Eye (tissue), 1 donor: ENCODE measurements around the gene PPP2R5C.
"Not testable (repeated sequence)": the region's sequence is repeated elsewhere in the genome, so short reads cannot be mapped to it uniquely, and the experiment has no call there.

Experiments used
- DNase-seq: peaks from one replicate; pipeline ENCODE4 v3.0.0-alpha.2; 2015

The PPP2R5C gene

GRCh38 chr14:101783260-101784016 is 21.9 kb downstream of the PPP2R5C start:
- no peak for DNase-seq

GRCh38 chr14:101784631-101785030 is 23.1 kb downstream of the PPP2R5C start:
- DNase-seq: peak; percentile 34

GRCh38 chr14:101788016-101788635 is 26.6 kb downstream of the PPP2R5C start:
- DNase-seq: no peak

GRCh38 chr14:101789222-101789621 is 27.7 kb downstream of the PPP2R5C start:
- DNase-seq: no peak

- no peak for DNase-seq
These were observed 28.7 kb downstream of the PPP2R5C start for GRCh38 chr14:101790232-101790631.

- no peak for DNase-seq
These were observed 30.5 kb downstream of the PPP2R5C start for GRCh38 chr14:101791919-101792572.

- no peak for DNase-seq
These were observed 34.5 kb downstream of the PPP2R5C start for GRCh38 chr14:101796016-101796415.

- no peak for DNase-seq
These were observed 35.0 kb downstream of the PPP2R5C start for GRCh38 chr14:101796479-101796878.

- no peak for DNase-seq
These were observed 36.3 kb downstream of the PPP2R5C start for GRCh38 chr14:101797856-101798255.

- not testable (repeated sequence) for DNase-seq
These were observed 42.9 kb downstream of the PPP2R5C start for GRCh38 chr14:101804373-101804772.

GRCh38 chr14:101806252-101806651 is 44.7 kb downstream of the PPP2R5C start:
- DNase-seq: not testable (repeated sequence)

GRCh38 chr14:101808020-101808641 is 46.6 kb downstream of the PPP2R5C start:
- DNase-seq: peak; percentile 79

- DNase-seq: no peak
These were observed 47.6 kb downstream of the PPP2R5C start for GRCh38 chr14:101808894-101809670.

- DNase-seq: peak; percentile 97
These were observed 48.4 kb downstream of the PPP2R5C start for GRCh38 chr14:101809671-101810514.

- peak; percentile 35 for DNase-seq
These were observed 49.5 kb downstream of the PPP2R5C start for GRCh38 chr14:101810897-101811621.

- no peak for DNase-seq
These were observed 50.6 kb downstream of the PPP2R5C start for GRCh38 chr14:101812071-101812470.

GRCh38 chr14:101813171-101813759 is 51.8 kb downstream of the PPP2R5C start:
- DNase-seq: no peak

GRCh38 chr14:101813833-101814232 is 52.3 kb downstream of the PPP2R5C start:
- DNase-seq: no peak

- no peak for DNase-seq
These were observed 53.4 kb downstream of the PPP2R5C start for GRCh38 chr14:101814934-101815333.

- no peak for DNase-seq
These were observed 54.5 kb downstream of the PPP2R5C start for GRCh38 chr14:101815994-101816393.
